Measurements from ENCODE around the gene ZNF792.
A peak's percentile ranks its signal among the peaks of the same experiment; 100 is the strongest.

ZNF792 gene

DNA sequence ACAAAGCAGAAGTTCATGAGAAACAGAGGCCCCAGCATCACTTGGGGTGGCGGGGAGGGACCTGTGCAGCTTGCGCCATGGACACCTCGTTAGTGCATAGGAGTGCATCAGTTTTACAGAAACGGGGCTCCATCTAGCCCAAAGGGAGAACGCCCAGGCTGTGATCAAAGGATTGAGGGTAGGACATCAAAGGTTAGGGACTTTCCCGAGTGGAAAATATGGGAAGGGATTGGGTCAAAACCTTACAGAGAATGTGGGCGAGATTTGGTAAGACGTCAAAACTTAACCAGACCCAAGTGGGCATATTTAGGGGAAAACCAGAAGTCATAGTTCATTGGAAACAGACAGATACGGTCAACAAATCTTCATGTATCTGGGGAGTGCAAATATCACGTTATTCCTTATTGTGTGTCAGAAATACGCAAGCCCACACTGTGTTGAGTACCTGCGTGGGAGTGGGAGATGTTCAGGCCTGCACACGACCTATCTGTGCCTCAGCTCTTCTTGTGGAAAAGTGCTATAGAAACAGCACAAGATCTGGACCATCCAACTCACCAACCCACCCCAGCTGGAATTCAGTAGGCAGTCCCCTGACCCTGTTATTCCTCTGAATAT is 26.7 kb upstream of the ZNF792 start:
- DNase-seq (ENCODE audit: low spot score), result peak; percentile 58
- in situ Hi-C loops (cut with MboI; ENCODE audit: low pct_unique_long_range_greater_than_20kb, low sequenced_read_pairs, unreplicated experiment), result no loop called here
- TF ChIP-seq, protein P1, sequence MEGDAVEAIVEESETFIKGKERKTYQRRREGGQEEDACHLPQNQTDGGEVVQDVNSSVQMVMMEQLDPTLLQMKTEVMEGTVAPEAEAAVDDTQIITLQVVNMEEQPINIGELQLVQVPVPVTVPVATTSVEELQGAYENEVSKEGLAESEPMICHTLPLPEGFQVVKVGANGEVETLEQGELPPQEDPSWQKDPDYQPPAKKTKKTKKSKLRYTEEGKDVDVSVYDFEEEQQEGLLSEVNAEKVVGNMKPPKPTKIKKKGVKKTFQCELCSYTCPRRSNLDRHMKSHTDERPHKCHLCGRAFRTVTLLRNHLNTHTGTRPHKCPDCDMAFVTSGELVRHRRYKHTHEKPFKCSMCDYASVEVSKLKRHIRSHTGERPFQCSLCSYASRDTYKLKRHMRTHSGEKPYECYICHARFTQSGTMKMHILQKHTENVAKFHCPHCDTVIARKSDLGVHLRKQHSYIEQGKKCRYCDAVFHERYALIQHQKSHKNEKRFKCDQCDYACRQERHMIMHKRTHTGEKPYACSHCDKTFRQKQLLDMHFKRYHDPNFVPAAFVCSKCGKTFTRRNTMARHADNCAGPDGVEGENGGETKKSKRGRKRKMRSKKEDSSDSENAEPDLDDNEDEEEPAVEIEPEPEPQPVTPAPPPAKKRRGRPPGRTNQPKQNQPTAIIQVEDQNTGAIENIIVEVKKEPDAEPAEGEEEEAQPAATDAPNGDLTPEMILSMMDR (IDR thresholded peaks at IDR 0.05; ENCODE audit: extremely low read depth, insufficient read depth, missing control alignments), result no peak

DNA sequence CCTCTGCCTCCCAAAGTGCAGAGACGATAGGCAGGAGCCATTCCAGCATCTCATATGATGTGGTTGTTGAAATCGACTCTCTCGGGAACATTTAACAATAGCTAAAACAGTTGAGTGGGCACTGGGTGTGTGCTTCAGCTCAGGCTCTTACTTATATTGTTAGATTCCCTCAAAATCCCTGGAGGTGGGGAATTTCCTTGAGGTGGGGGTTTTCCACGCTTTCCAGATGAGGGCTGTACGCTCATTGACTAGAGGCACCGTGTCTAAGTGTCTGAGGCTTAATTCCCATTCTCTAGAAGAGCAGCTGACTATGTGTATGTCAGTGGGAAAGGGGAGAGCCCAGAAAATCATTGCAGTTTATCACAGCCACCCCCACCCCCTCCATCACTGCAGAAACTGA is 25.3 kb upstream of the ZNF792 start:
- in situ Hi-C loops (cut with MboI; ENCODE audit: low pct_unique_long_range_greater_than_20kb, low sequenced_read_pairs, unreplicated experiment), result no loop called here
- TF ChIP-seq, protein P1 (IDR thresholded peaks at IDR 0.05; ENCODE audit: extremely low read depth, insufficient read depth, missing control alignments), result no peak
- no peak for DNase-seq (ENCODE audit: low spot score)

DNA sequence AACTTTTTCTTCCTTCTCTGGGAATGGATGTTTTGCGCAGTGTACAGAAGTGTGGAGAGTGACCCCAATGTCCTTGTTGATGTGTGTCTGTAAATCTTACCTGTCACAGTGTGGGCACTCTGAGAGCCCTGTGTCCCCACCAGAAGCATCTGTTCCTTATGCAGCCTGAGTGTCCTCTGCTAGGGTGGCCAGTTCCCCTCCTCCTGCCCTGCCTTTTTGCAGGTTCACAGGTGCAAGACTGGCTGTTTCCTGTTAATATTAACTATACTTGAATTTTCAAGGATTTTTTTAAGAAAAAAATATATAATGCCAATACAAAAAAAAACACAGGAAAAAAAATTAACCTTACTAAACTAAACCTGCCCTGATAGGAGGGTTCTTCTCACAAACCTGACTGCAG is 24.1 kb upstream of the ZNF792 start:
- in situ Hi-C loops (cut with MboI; ENCODE audit: low pct_unique_long_range_greater_than_20kb, low sequenced_read_pairs, unreplicated experiment), result no loop called here
- TF ChIP-seq, protein P1 (IDR thresholded peaks at IDR 0.05; ENCODE audit: extremely low read depth, insufficient read depth, missing control alignments), result no peak

DNA sequence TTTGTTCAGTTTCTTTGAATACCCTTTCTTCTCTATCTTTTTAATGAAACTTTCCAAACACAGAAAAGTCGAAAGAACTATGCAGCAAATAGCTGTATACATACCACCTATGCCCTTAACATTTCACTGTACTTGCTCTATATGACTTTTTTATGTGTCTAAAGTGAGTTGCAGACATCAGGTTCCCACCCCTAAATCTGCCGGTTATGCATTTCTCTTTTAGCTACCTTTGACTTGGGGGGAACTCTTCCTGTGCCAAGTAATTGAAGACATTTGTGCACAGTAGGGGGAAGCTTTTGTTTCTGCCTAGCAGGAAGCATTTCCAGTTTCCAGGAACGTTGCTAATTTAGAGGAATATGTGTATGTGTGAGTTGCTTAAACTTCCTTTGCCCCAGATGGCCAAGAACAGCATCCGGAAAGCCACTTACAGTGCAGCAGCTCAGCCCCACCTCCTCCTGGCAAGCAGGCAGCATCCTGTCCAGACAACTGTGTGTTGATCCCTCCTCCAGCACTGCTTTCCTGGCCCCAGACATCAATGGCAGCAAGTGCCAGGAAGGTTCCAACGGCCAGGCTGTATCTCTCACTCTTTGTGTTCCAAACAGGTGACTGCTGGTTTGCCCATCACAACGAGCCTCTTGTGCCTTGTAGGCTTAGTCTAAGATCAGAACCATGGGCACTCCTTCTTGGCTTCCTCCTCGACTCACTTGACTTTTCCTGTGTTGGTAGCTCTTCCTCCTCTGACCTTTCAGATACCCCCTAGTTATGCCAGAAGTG is 21.4 kb upstream of the ZNF792 start:
- TF ChIP-seq, protein P1 (IDR thresholded peaks at IDR 0.05; ENCODE audit: extremely low read depth, insufficient read depth, missing control alignments), result no peak
- no peak for DNase-seq (ENCODE audit: low spot score)
- in situ Hi-C loops (cut with MboI; ENCODE audit: low pct_unique_long_range_greater_than_20kb, low sequenced_read_pairs, unreplicated experiment), result no loop called here

More for the DNA sequence above, 24.1 kb upstream of the ZNF792 start:
- DNase-seq (ENCODE audit: low spot score), result no peak

DNA sequence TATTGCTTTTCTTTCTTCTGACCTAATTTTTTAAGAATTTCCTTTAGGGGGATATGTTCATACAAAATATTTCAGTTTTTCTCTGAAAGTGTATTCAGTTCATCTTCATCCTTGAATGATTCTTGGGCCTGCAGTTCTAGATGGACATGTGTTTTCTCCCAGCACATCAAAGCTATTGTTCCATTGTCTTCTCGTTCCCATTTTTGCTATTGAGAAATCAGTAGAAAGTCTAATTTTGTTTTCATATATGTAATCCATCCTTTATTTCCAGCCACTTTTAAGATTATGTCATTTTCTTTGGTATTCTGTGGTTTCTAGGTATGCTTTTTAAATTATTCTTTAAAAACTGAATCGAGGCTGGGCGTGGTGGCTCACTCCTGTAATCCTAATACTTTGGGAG is 20.3 kb upstream of the ZNF792 start:
- no peak for DNase-seq (ENCODE audit: low spot score)
- TF ChIP-seq, protein P1 (IDR thresholded peaks at IDR 0.05; ENCODE audit: extremely low read depth, insufficient read depth, missing control alignments), result no peak
- in situ Hi-C loops (cut with MboI; ENCODE audit: low pct_unique_long_range_greater_than_20kb, low sequenced_read_pairs, unreplicated experiment), result no loop called here

DNA sequence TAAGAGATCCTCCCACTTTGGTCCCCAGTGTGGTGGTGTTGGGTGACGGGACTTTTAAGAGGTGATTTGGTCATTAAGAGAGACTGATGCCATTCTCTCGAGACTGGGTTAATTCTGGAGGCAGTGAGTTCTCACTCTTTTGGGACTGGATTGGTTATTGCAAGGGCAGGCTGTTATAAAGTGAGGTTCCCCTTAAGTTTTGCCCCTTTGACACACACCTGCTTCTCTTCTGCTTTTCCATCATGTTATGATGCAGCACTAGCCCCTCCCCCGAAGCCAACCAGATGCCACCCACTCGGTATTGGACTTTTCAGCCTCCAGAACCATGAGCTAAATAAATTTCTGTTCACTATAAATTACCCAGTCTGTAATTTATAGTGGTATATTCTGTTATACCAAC is 19.8 kb upstream of the ZNF792 start:
- no peak for DNase-seq (ENCODE audit: low spot score)
- TF ChIP-seq, protein P1 (IDR thresholded peaks at IDR 0.05; ENCODE audit: extremely low read depth, insufficient read depth, missing control alignments), result no peak
- in situ Hi-C loops (cut with MboI; ENCODE audit: low pct_unique_long_range_greater_than_20kb, low sequenced_read_pairs, unreplicated experiment), result no loop called here

Data from GM13977 (cell line).